OCI-LY1 (cell line): ENCODE results near the gene ACTG1.

Source experiments
- H2AFZ ChIP-seq: fragments of 200-600 bp; sonication (generic), shearing (Covaris generic); 2 replicates; pipeline ENCODE4 v1.6.0; 2014; ENCODE audit warnings: antibody characterized with exemption, mild to moderate bottlenecking, low read length
- H3F3A ChIP-seq: fragments of 200-600 bp; sonication (generic), shearing (Covaris generic); 2 replicates; pipeline ENCODE4 v1.6.0; 2014; ENCODE audit warnings: mild to moderate bottlenecking, antibody characterized with exemption, low read length, moderate library complexity; ENCODE audit not compliant: insufficient read depth
- H3K27ac ChIP-seq: fragments of 200-600 bp; sonication (generic); 2 replicates; pipeline ENCODE4 v1.5.1; 2014; ENCODE audit warnings: low read length, mixed run types, mild to moderate bottlenecking, low read depth; ENCODE audit not compliant: poor library complexity, severe bottlenecking
- H3K27me3 ChIP-seq: fragments of 200-600 bp; sonication (generic); 2 replicates; pipeline ENCODE4 v1.6.0; 2014; ENCODE audit warnings: antibody characterized with exemption, mild to moderate bottlenecking, low read length, moderate library complexity; ENCODE audit not compliant: insufficient read depth
- H3K36me3 ChIP-seq: fragments of 200-600 bp; sonication (generic); 2 replicates; pipeline ENCODE4 v1.6.1; 2014; ENCODE audit warnings: mild to moderate bottlenecking, antibody characterized with exemption, low read length, moderate library complexity, mixed read lengths; ENCODE audit not compliant: insufficient read depth
- H3K4me1 ChIP-seq: fragments of 200-600 bp; sonication (generic); 2 replicates; pipeline ENCODE4 v1.5.1; 2014; ENCODE audit warnings: mild to moderate bottlenecking, low read length, moderate library complexity; ENCODE audit not compliant: insufficient read depth, severe bottlenecking
- H3K4me2 ChIP-seq: fragments of 200-600 bp; sonication (generic), shearing (Covaris generic); 2 replicates; pipeline ENCODE4 v1.6.1; 2014; ENCODE audit warnings: low read length
- H3K4me3 ChIP-seq: fragments of 200-600 bp; sonication (generic); 2 replicates; pipeline ENCODE4 v1.5.1; 2014; ENCODE audit warnings: low read length, low read depth, mild to moderate bottlenecking, mixed read lengths; ENCODE audit not compliant: poor library complexity, severe bottlenecking
- H3K79me2 ChIP-seq: fragments of 200-600 bp; shearing (Covaris generic); 2 replicates; pipeline ENCODE4 v1.6.1; 2016; ENCODE audit warnings: mixed run types, low read length, mixed read lengths; ENCODE audit not compliant: insufficient read depth
- H3K9ac ChIP-seq: fragments of 200-600 bp; sonication (generic), shearing (Covaris generic); 2 replicates; pipeline ENCODE4 v1.6.1; 2014; ENCODE audit warnings: mild to moderate bottlenecking, low read length, mixed read lengths
- H3K9me2 ChIP-seq: fragments of 200-600 bp; sonication (generic), shearing (Covaris generic); 2 replicates; pipeline ENCODE4 v1.6.1; 2014; ENCODE audit warnings: low read depth, mild to moderate bottlenecking, low read length, mixed read lengths
- H3K9me3 ChIP-seq: fragments of 200-600 bp; shearing (Covaris generic); 2 replicates; pipeline ENCODE4 v1.6.1; 2014; ENCODE audit warnings: low read length, mixed read lengths
- H4K20me1 ChIP-seq: fragments of 200-600 bp; sonication (generic), shearing (Covaris generic); 2 replicates; pipeline ENCODE4 v1.6.0; 2016; ENCODE audit warnings: mild to moderate bottlenecking, low read length; ENCODE audit not compliant: insufficient read depth
- EZH2 ChIP-seq: fragments of 200-600 bp; sonication (generic), shearing (Covaris generic); IDR thresholded peaks from 2 replicates; pipeline ENCODE4 v1.8.0; 2017; ENCODE audit warnings: borderline replicate concordance, mixed run types, mild to moderate bottlenecking, antibody characterized with exemption, low read length, moderate library complexity, mixed read lengths
- TF ChIP-seq, protein P1 (sequence below): fragments of 200-600 bp; sonication (generic), shearing (Covaris generic); IDR thresholded peaks from 2 replicates; pipeline ENCODE4 v1.5.1; 2017; ENCODE audit warnings: mild to moderate bottlenecking, antibody characterized with exemption, low read length, moderate library complexity, mixed read lengths

ACTG1 gene

DNA sequence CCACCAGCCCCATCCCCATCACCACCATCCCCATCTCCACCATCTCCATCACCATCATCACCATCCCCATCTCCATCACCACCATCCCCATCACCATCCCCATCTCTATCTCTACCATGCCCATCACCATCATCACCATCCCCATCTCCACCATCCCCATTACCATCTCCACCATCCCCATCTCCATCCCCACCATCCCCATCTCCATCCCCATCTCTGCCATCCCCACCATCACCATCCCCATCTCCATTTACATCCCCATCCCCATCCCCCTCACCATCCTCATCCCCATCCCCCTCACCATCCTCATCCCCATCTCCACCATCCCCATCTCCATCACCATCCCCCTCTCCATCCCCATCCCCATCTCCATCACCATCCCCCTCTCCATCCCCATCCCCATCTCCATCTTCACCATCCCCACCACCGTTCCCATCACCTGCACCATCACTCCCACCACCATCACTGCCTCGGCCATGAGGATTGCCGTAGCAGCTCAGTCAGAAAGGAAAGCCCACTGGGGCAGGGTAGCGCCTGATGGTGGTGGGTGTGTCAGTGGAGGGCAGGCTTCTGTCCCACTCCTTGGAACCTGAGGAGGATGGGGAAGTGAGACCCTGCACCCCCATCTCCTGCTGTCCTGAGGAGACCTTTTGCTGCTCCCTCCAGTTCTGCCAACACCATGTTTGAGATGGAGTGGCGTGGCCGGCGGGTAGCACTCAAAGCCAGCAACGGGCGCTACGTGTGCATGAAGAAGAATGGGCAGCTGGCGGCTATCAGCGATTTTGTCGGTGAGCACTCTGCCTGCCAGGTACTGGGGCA, 23.1 kb upstream of the ACTG1 start:
- no peaks in the 10 kb centered on the region for H3K27me3 ChIP-seq
- no peak overlapping the region for H3K4me2 ChIP-seq
- H3F3A ChIP-seq: no peaks in the 10 kb centered on the region
- H3K4me1 ChIP-seq: peaks cover 4% of the 10 kb centered on the region
- H3K9me3 ChIP-seq: no peaks in the 10 kb centered on the region
- no peak overlapping the region for H3K27ac ChIP-seq
- H3K79me2 ChIP-seq: no peaks in the 10 kb centered on the region
- peaks cover 14% of the 10 kb centered on the region; the same call in 1 of the 2 replicates for H3K36me3 ChIP-seq
- no peak overlapping the region for H3K9ac ChIP-seq
- no peak overlapping the region for H3K4me3 ChIP-seq
- no peak overlapping the region for H2AFZ ChIP-seq
- TF ChIP-seq, protein P1, sequence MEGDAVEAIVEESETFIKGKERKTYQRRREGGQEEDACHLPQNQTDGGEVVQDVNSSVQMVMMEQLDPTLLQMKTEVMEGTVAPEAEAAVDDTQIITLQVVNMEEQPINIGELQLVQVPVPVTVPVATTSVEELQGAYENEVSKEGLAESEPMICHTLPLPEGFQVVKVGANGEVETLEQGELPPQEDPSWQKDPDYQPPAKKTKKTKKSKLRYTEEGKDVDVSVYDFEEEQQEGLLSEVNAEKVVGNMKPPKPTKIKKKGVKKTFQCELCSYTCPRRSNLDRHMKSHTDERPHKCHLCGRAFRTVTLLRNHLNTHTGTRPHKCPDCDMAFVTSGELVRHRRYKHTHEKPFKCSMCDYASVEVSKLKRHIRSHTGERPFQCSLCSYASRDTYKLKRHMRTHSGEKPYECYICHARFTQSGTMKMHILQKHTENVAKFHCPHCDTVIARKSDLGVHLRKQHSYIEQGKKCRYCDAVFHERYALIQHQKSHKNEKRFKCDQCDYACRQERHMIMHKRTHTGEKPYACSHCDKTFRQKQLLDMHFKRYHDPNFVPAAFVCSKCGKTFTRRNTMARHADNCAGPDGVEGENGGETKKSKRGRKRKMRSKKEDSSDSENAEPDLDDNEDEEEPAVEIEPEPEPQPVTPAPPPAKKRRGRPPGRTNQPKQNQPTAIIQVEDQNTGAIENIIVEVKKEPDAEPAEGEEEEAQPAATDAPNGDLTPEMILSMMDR: no peak
- no peak for TF ChIP-seq EZH2
- H3K9me2 ChIP-seq: no peaks in the 10 kb centered on the region
- H4K20me1 ChIP-seq: no peaks in the 10 kb centered on the region

DNA sequence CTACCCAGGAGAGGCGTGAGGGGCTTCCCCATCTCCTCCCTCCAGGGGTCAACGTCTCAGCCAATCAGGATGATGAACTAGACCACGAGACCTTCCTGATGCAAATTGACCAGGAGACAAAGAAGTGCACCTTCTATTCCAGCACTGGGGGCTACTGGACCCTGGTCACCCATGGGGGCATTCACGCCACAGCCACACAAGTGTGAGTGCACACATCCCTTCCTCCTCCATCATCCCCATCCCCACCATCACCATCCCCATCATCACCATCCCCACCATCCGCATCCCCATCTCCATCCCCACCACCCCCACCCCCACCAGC, 22.4 kb upstream of the ACTG1 start:
- TF ChIP-seq, protein P1: no peak
- no peak for TF ChIP-seq EZH2
- Histone ChIP-seq H3K9me2 (no peaks in the 10 kb centered on the region), H3K4me1 (peaks cover 4% of the 10 kb centered on the region), H3K4me3 (no peak overlapping the region), H3K4me2 (no peak overlapping the region), H3K9ac (no peak overlapping the region), H3F3A (no peaks in the 10 kb centered on the region), H4K20me1 (no peaks in the 10 kb centered on the region), H3K27me3 (no peaks in the 10 kb centered on the region), H3K36me3 (peaks cover 12% of the 10 kb centered on the region; the same call in 1 of the 2 replicates), H2AFZ (no peak overlapping the region), H3K9me3 (no peaks in the 10 kb centered on the region), H3K79me2 (no peaks in the 10 kb centered on the region), H3K27ac (no peak overlapping the region)

DNA sequence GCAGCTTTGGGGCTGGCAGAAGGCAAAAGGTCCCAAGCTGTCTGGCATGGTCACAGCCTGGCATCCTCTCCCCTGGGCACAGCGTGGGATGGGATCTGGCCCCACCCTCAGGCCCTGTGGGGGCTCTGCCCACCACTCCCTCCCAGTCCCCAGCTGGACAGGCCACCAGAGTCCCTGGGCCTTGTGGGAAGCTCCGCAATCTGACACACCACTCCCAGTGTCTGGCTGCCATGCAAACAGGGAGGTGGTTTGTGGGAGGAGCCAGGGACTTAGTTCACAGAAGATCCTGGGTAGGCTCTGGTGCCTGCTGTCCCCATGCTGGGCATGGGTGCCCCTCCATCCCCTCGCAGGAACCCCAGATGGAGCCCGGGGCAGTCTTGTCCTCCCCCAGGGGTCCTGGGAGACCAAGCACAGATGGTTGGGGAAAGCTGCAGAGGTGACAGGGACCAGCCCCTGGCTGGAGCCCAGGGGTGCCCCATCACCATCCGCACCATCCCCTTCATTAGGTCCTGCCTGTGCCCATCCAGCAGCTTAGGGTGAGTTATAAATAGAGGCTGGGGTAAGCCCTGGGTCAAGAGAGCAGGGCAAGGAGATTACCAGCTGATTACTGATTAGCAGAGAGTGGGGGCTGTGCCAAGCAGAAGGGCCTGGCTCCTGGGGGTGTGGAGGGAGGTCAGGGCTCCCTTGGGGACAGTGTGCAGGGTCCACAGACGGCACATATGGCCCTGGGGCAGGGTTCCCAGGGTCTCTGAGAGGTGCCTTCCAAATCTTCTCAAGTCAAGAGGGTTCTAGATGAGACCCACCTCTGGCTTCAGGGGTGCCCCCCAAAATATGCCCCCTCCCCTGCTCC, 21.8 kb upstream of the ACTG1 start:
- Histone ChIP-seq H3K9ac (no peak overlapping the region), H3K27me3 (peaks cover under 1% of the 10 kb centered on the region; the same call in 1 of the 2 replicates), H3F3A (no peaks in the 10 kb centered on the region), H2AFZ (no peak overlapping the region), H3K9me3 (no peaks in the 10 kb centered on the region), H3K36me3 (peaks cover 7% of the 10 kb centered on the region; the same call in 1 of the 2 replicates), H3K79me2 (no peaks in the 10 kb centered on the region), H3K4me3 (no peak overlapping the region), H3K4me2 (no peak overlapping the region), H4K20me1 (no peaks in the 10 kb centered on the region), H3K9me2 (no peaks in the 10 kb centered on the region), H3K4me1 (peaks cover 4% of the 10 kb centered on the region), H3K27ac (no peak overlapping the region)
- TF ChIP-seq, protein P1: no peak
- no peak for TF ChIP-seq EZH2
